HCT116 (cell line): ENCODE results near the gene SMC6. TPM values are rescaled to one million over a fixed set of nuclear protein-coding genes. Genes with fewer than 3 reads are reported as not detected.

ENCODE experiments used
- ATAC-seq: fragments of 200-7000 bp; cut with Tn5 transposase; 2 replicates; pipeline ENCODE4 v1.9.1; 2020; ENCODE audit warnings: mild to moderate bottlenecking, moderate library complexity
- BruUV-seq: library from RNA; stranded (reverse); fragments of 400-500 nt; replicated peaks from 2 replicates; lab custom pipeline; 2021; lab: Mats Ljungman, UMichigan
- CTCF ChIA-PET: fragments of 300-600 bp; sonication (Branson Sonifier 250); formaldehyde crosslinking; loops from one replicate; lab custom pipeline; 2021; ENCODE audit warnings: antibody characterized with exemption; lab: Charles Lee
- POLR2A ChIA-PET: fragments of 300-600, 350-600 bp; sonication (Branson Sonifier 250); formaldehyde crosslinking; loops from one replicate; lab custom pipeline; 2021; ENCODE audit warnings: antibody characterized with exemption; lab: Charles Lee
- RAD21 ChIA-PET, 2 experiments: fragments of 300-600 bp; sonication (Branson Sonifier 250); formaldehyde crosslinking; loops; one replicate each; lab custom pipeline; 2023; ENCODE audit warnings: low total read pairs in 2 of 2; ENCODE audit not compliant: uncharacterized antibody in 2 of 2, unreplicated experiment in 2 of 2, low non-redundant PET in 1 of 2; lab: Charles Lee
- DNase-seq: peaks from one replicate; pipeline ENCODE4 v3.0.0-alpha.2; 2010; ENCODE audit warnings: low read depth, low spot score
- H2AFZ ChIP-seq: fragments of 200-600 bp; shearing (Covaris generic), sonication (generic); 2 replicates; pipeline ENCODE4 v1.6.1; 2017; ENCODE audit warnings: low read depth, mixed run types, mixed read lengths, antibody characterized with exemption, low read length; ENCODE audit not compliant: poor library complexity, severe bottlenecking
- H3K27ac ChIP-seq: 2 replicates; pipeline ENCODE4 v1.5.1; 2012; ENCODE audit warnings: low read depth, low read length
- H3K27me3 ChIP-seq: fragments of 200-600 bp; sonication (generic); 2 replicates; pipeline ENCODE4 v1.6.1; 2016; ENCODE audit warnings: mixed run types, low read length, mixed read lengths; ENCODE audit not compliant: insufficient read depth
- H3K36me3 ChIP-seq, 2 experiments: fragments of 200-500 bp in 1 of 2; fragments of 200-600 bp in 1 of 2; sonication (Bioruptor generic) in 1 of 2; sonication (generic) in 1 of 2; 2 replicates each; pipeline versions ENCODE4 v1.5.1 to v1.6.1; 2014 to 2016; ENCODE audit warnings: low read length in 2 of 2, inconsistent platforms in 1 of 2, mixed read lengths in 1 of 2, mixed run types in 1 of 2; ENCODE audit not compliant: insufficient read depth in 2 of 2, control insufficient read depth in 1 of 2
- H3K4me1 ChIP-seq, 2 experiments: fragments of 200-600 bp in 1 of 2; sonication (generic) in 1 of 2; 2 replicates each; pipeline versions ENCODE4 v1.5.1 to v1.6.1; 2012 to 2017; ENCODE audit warnings: low read length in 2 of 2, inconsistent platforms in 1 of 2, mild to moderate bottlenecking in 1 of 2, mixed read lengths in 1 of 2, mixed run types in 1 of 2, moderate library complexity in 1 of 2; ENCODE audit not compliant: insufficient read depth in 2 of 2, control insufficient read depth in 1 of 2
- H3K4me2 ChIP-seq: fragments of 200-600 bp; sonication (generic); 2 replicates; pipeline ENCODE4 v1.6.1; 2017; ENCODE audit warnings: mixed run types, low read length, mixed read lengths
- H3K4me3 ChIP-seq, 2 experiments: fragments of 200-600 bp in 1 of 2; sonication (generic) in 1 of 2; replicated peaks in 1 of 2; 2 replicates each; pipeline ENCODE4 v1.5.1; 2011 to 2016; ENCODE audit warnings: low read length in 2 of 2, control low read depth in 1 of 2, low read depth in 1 of 2, mild to moderate bottlenecking in 1 of 2, mixed read lengths in 1 of 2, mixed run types in 1 of 2
- H3K79me2 ChIP-seq: fragments of 200-600 bp; sonication (generic); 2 replicates; pipeline ENCODE4 v1.6.1; 2017; ENCODE audit warnings: mild to moderate bottlenecking, mixed run types, low read length, moderate library complexity, mixed read lengths; ENCODE audit not compliant: insufficient read depth
- H3K9ac ChIP-seq: fragments of 200-600 bp; sonication (generic); 2 replicates; pipeline ENCODE4 v1.6.1; 2016; ENCODE audit warnings: low read length, mixed read lengths
- H3K9me2 ChIP-seq: fragments of 200-600 bp; sonication (generic), shearing (Covaris generic); 2 replicates; pipeline ENCODE4 v1.6.1; 2017; ENCODE audit warnings: mixed run types, mild to moderate bottlenecking, moderate library complexity; ENCODE audit not compliant: insufficient read depth
- H3K9me3 ChIP-seq, 2 experiments: fragments of 200-500 bp in 1 of 2; fragments of 200-600 bp in 1 of 2; sonication (Bioruptor generic) in 1 of 2; sonication (generic) in 1 of 2; 2 replicates each; pipeline ENCODE4 v1.6.1; 2014 to 2017; ENCODE audit warnings: low read length in 2 of 2, mixed read lengths in 2 of 2, inconsistent platforms in 1 of 2, low read depth in 1 of 2, mild to moderate bottlenecking in 1 of 2, mixed run types in 1 of 2, moderate library complexity in 1 of 2; ENCODE audit not compliant: control insufficient read depth in 1 of 2, insufficient read depth in 1 of 2
- H4K20me1 ChIP-seq: fragments of 200-600 bp; sonication (generic), shearing (Covaris generic); 2 replicates; pipeline ENCODE4 v1.6.1; 2017; ENCODE audit warnings: mixed run types, mild to moderate bottlenecking, moderate library complexity; ENCODE audit not compliant: insufficient read depth
- ELF1 ChIP-seq: IDR thresholded peaks from 2 replicates; pipeline ENCODE4 v1.6.1; 2012; ENCODE audit warnings: low read depth, borderline replicate concordance
- EZH2 ChIP-seq: fragments of 200-600 bp; sonication (generic); IDR thresholded peaks from 2 replicates; pipeline ENCODE4 v1.6.1; 2017; ENCODE audit warnings: antibody characterized with exemption, mixed run types
- FOSL1 ChIP-seq: IDR thresholded peaks from 2 replicates; pipeline ENCODE4 v1.6.1; 2012; ENCODE audit warnings: low read depth
- POLR2A ChIP-seq: IDR thresholded peaks from 2 replicates; pipeline ENCODE4 v1.7.0; 2011; ENCODE audit warnings: borderline replicate concordance; ENCODE audit not compliant: insufficient read depth, insufficient read length; ENCODE audit errors: extremely low read depth
- POLR2AphosphoS5 ChIP-seq: IDR thresholded peaks from 2 replicates; pipeline ENCODE4 v1.6.1; 2011; ENCODE audit warnings: mild to moderate bottlenecking, low read depth, low read length, moderate library complexity
- RAD21 ChIP-seq: IDR thresholded peaks from 2 replicates; pipeline ENCODE4 v1.6.1; 2012; ENCODE audit warnings: low read depth, mild to moderate bottlenecking
- intact Hi-C: fragments of 100-400 bp; cut with micrococcal nuclease; formaldehyde crosslinking; loops from 2 replicates; pipeline ENCODE4 v1.10.0; 2022
- total RNA-seq: library from RNA; stranded (reverse); gene quantifications from one replicate; pipeline ENCODE4 v1.2.1, GENCODE V29; 2021; ENCODE audit not compliant: unreplicated experiment
- TF ChIP-seq, protein P1 (sequence below): IDR thresholded peaks from 2 replicates; pipeline ENCODE4 v1.6.1; 2012
- TF ChIP-seq, protein P2 (sequence below), 3 experiments: fragments of 200-600 bp in 1 of 3; sonication (generic) in 1 of 3; IDR thresholded peaks in 2 of 3; conservative IDR thresholded peaks in 1 of 3; 2 replicates each; pipeline ENCODE4 v1.5.1; 2012 to 2017; ENCODE audit warnings: low read depth in 2 of 3, low read length in 2 of 3, antibody characterized with exemption in 1 of 3, borderline replicate concordance in 1 of 3, control low read depth in 1 of 3, mild to moderate bottlenecking in 1 of 3, mixed read lengths in 1 of 3, mixed run types in 1 of 3, moderate library complexity in 1 of 3; ENCODE audit not compliant: insufficient read depth in 1 of 3
- TF ChIP-seq, protein P3 (sequence below): IDR thresholded peaks from 2 replicates; pipeline ENCODE4 v1.6.1; 2012

The SMC6 gene
- total RNA-seq, 1 experiment from 2014 or later, result 26.4 TPM

GRCh38 chr2:17740203-17740602, 13.4 kb downstream of the SMC6 start:
- intact Hi-C loops, result no loop called here
- Histone ChIP-seq H3K4me2 (no peak overlapping the region), H2AFZ (no peak overlapping the region), H3K27me3 (no peaks in the 10 kb centered on the region), H3K9ac (no peak overlapping the region), H3K9me2 (no peaks in the 10 kb centered on the region), H3K36me3 (peaks cover 12 to 27% of the 10 kb centered on the region in 2 experiments; a peak in 3 of 4 replicates), H3K4me3 (no peak overlapping the region), H4K20me1 (no peaks in the 10 kb centered on the region), H3K79me2 (peaks cover 6% of the 10 kb centered on the region; the same call in 1 of the 2 replicates), H3K4me1 (no peaks in the 10 kb centered on the region), H3K27ac (no peak overlapping the region), H3K9me3 (no peaks in the 10 kb centered on the region)
- ChIA-PET CTCF (no interaction called here), POLR2A (no interaction called here), RAD21 (no interaction called here)
- ATAC-seq, result no peak
- TF ChIP-seq ELF1 (no peak), EZH2 (no peak), RAD21 (no peak), FOSL1 (no peak), POLR2A (no peak), POLR2AphosphoS5 (no peak)
- TF ChIP-seq, protein P1, sequence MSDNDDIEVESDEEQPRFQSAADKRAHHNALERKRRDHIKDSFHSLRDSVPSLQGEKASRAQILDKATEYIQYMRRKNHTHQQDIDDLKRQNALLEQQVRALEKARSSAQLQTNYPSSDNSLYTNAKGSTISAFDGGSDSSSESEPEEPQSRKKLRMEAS, result no peak
- TF ChIP-seq, protein P2, sequence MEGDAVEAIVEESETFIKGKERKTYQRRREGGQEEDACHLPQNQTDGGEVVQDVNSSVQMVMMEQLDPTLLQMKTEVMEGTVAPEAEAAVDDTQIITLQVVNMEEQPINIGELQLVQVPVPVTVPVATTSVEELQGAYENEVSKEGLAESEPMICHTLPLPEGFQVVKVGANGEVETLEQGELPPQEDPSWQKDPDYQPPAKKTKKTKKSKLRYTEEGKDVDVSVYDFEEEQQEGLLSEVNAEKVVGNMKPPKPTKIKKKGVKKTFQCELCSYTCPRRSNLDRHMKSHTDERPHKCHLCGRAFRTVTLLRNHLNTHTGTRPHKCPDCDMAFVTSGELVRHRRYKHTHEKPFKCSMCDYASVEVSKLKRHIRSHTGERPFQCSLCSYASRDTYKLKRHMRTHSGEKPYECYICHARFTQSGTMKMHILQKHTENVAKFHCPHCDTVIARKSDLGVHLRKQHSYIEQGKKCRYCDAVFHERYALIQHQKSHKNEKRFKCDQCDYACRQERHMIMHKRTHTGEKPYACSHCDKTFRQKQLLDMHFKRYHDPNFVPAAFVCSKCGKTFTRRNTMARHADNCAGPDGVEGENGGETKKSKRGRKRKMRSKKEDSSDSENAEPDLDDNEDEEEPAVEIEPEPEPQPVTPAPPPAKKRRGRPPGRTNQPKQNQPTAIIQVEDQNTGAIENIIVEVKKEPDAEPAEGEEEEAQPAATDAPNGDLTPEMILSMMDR (IDR thresholded peaks at IDR 0.05 in 2 of 3, conservative IDR thresholded peaks at IDR 0.05 in 1 of 3; ENCODE audit: borderline replicate concordance in 1 of 3, insufficient read depth in 1 of 3, low read depth in 2 of 3, low read length in 2 of 3), result no peak
- TF ChIP-seq, protein P3, sequence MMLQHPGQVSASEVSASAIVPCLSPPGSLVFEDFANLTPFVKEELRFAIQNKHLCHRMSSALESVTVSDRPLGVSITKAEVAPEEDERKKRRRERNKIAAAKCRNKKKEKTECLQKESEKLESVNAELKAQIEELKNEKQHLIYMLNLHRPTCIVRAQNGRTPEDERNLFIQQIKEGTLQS, result no peak
- no TSS peak for BruUV-seq
- DNase-seq, result no peak
